ENCODE results near the gene ZNF335. TPM values are rescaled to one million over a fixed set of nuclear protein-coding genes. Genes with fewer than 3 reads are reported as not detected.

Gene ZNF335
- total and polyA plus RNA-seq, 2 donors (not counting 1 experiment from before 2014, with no cell fraction given): 4.8 to 10.2 TPM

- no peak overlapping the region for H3K9ac ChIP-seq (ENCODE audit: insufficient read depth, low read length)
- no peaks in the 10 kb centered on the region for H3K79me2 ChIP-seq (ENCODE audit: control insufficient read depth, insufficient read depth, low read length)
- no peaks in the 10 kb centered on the region for H4K20me1 ChIP-seq (ENCODE audit: control insufficient read depth, extremely low read depth, insufficient read depth, low read length)
- H3K4me3 ChIP-seq (replicated peaks in 1 of 4; ENCODE audit: control extremely low read depth in 1 of 4, insufficient read depth in 1 of 4, low read depth in 3 of 4, low read length in 4 of 4): no peak overlapping the region
- no peak overlapping the region for H3K4me2 ChIP-seq (ENCODE audit: extremely low read depth, insufficient read depth, low read length)
- DNase-seq (ENCODE audit: low read depth in 2 of 2): no peak
- no peaks in the 10 kb centered on the region for H3K9me3 ChIP-seq (ENCODE audit: control insufficient read depth, insufficient read depth, low read depth, low read length)
- no peaks in the 10 kb centered on the region for H3K4me1 ChIP-seq (ENCODE audit: control insufficient read depth, extremely low read depth, insufficient read depth, low read length)
- peaks cover 53% of the 10 kb centered on the region for H3K36me3 ChIP-seq (ENCODE audit: control insufficient read depth, insufficient read depth, low read length)
- no peak overlapping the region for H3K27ac ChIP-seq (ENCODE audit: insufficient read depth, low read length)
- no peak for TF ChIP-seq CTCF (conservative IDR thresholded peaks at IDR 0.05 in 1 of 2, IDR thresholded peaks at IDR 0.05 in 1 of 2; ENCODE audit: low read depth in 1 of 2, low read length in 2 of 2)
- no peak for TF ChIP-seq EZH2 (IDR thresholded peaks at IDR 0.05; ENCODE audit: low read length, missing control alignments)
- H3K27me3 ChIP-seq (ENCODE audit: control insufficient read depth, insufficient read depth, low read length): no peaks in the 10 kb centered on the region
- no peak overlapping the region for H2AFZ ChIP-seq (ENCODE audit: low read length)
Observed at GRCh38 chr20:45953672-45954071, 18.3 kb downstream of the ZNF335 start.

GRCh38 chr20:45952861-45953260, 19.1 kb downstream of the ZNF335 start:
- no peak for DNase-seq (ENCODE audit: low read depth in 2 of 2)
- Histone ChIP-seq H3K36me3 (ENCODE audit: control insufficient read depth, insufficient read depth, low read length) (peaks cover 55% of the 10 kb centered on the region), H3K4me1 (ENCODE audit: control insufficient read depth, extremely low read depth, insufficient read depth, low read length) (no peaks in the 10 kb centered on the region), H3K4me2 (ENCODE audit: extremely low read depth, insufficient read depth, low read length) (no peak overlapping the region), H2AFZ (ENCODE audit: low read length) (no peak overlapping the region), H4K20me1 (ENCODE audit: control insufficient read depth, extremely low read depth, insufficient read depth, low read length) (no peaks in the 10 kb centered on the region), H3K9me3 (ENCODE audit: control insufficient read depth, insufficient read depth, low read depth, low read length) (no peaks in the 10 kb centered on the region), H3K79me2 (ENCODE audit: control insufficient read depth, insufficient read depth, low read length) (no peaks in the 10 kb centered on the region), H3K27me3 (ENCODE audit: control insufficient read depth, insufficient read depth, low read length) (no peaks in the 10 kb centered on the region), H3K4me3 (replicated peaks in 1 of 4; ENCODE audit: control extremely low read depth in 1 of 4, insufficient read depth in 1 of 4, low read depth in 3 of 4, low read length in 4 of 4) (no peak overlapping the region), H3K27ac (ENCODE audit: insufficient read depth, low read length) (no peak overlapping the region), H3K9ac (ENCODE audit: insufficient read depth, low read length) (no peak overlapping the region)
- TF ChIP-seq CTCF (conservative IDR thresholded peaks at IDR 0.05 in 1 of 2, IDR thresholded peaks at IDR 0.05 in 1 of 2; ENCODE audit: low read depth in 1 of 2, low read length in 2 of 2) (no peak), EZH2 (IDR thresholded peaks at IDR 0.05; ENCODE audit: low read length, missing control alignments) (no peak)

GRCh38 chr20:45951925-45952834, 19.8 kb downstream of the ZNF335 start:
- no peaks in the 10 kb centered on the region for H3K4me1 ChIP-seq (ENCODE audit: control insufficient read depth, extremely low read depth, insufficient read depth, low read length)
- H3K4me3 ChIP-seq (replicated peaks in 1 of 4; ENCODE audit: control extremely low read depth in 1 of 4, insufficient read depth in 1 of 4, low read depth in 3 of 4, low read length in 4 of 4): no peak overlapping the region
- H3K9ac ChIP-seq (ENCODE audit: insufficient read depth, low read length): no peak overlapping the region
- no peaks in the 10 kb centered on the region for H3K79me2 ChIP-seq (ENCODE audit: control insufficient read depth, insufficient read depth, low read length)
- H4K20me1 ChIP-seq (ENCODE audit: control insufficient read depth, extremely low read depth, insufficient read depth, low read length): no peaks in the 10 kb centered on the region
- TF ChIP-seq EZH2 (IDR thresholded peaks at IDR 0.05; ENCODE audit: low read length, missing control alignments) (no peak), CTCF (conservative IDR thresholded peaks at IDR 0.05 in 1 of 2, IDR thresholded peaks at IDR 0.05 in 1 of 2; ENCODE audit: low read depth in 1 of 2, low read length in 2 of 2) (no peak)
- no peak for DNase-seq (ENCODE audit: low read depth in 2 of 2)
- no peak overlapping the region for H3K27ac ChIP-seq (ENCODE audit: insufficient read depth, low read length)
- H3K36me3 ChIP-seq (ENCODE audit: control insufficient read depth, insufficient read depth, low read length): peaks cover 56% of the 10 kb centered on the region
- no peak overlapping the region for H3K4me2 ChIP-seq (ENCODE audit: extremely low read depth, insufficient read depth, low read length)
- no peak overlapping the region for H2AFZ ChIP-seq (ENCODE audit: low read length)
- no peaks in the 10 kb centered on the region for H3K27me3 ChIP-seq (ENCODE audit: control insufficient read depth, insufficient read depth, low read length)
- H3K9me3 ChIP-seq (ENCODE audit: control insufficient read depth, insufficient read depth, low read depth, low read length): no peaks in the 10 kb centered on the region

Data from fibroblast of lung (primary cell).